ACHN (cell line): ENCODE results near the gene DIP2C.
"Not testable (repeated sequence)": the region's sequence is repeated elsewhere in the genome, so short reads cannot be mapped to it uniquely, and the experiment has no call there.

Source experiments
- DNase-seq: peaks from one replicate; pipeline ENCODE4 v3.0.0-alpha.2; 2015
- in situ Hi-C: cut with HindIII; loops from 2 replicates; pipeline ENCODE4 v1.10.0; 2017; ENCODE audit warnings: low sequenced_read_pairs, low pct_ligation_motif_present, low pct_unique_long_range_greater_than_20kb

The DIP2C gene

GRCh38 chr10:449331-449730 is 240.1 kb downstream of the DIP2C start:
- DNase-seq, in situ Hi-C loops: not testable (repeated sequence)

GRCh38 chr10:443459-443858 is 246.0 kb downstream of the DIP2C start:
- in situ Hi-C loops, result no loop called here
- DNase-seq, result no peak

GRCh38 chr10:442209-442608 is 247.3 kb downstream of the DIP2C start:
- in situ Hi-C loops, result no loop called here
- DNase-seq, result no peak

GRCh38 chr10:441659-442058 is 247.8 kb downstream of the DIP2C start:
- in situ Hi-C loops, result no loop called here
- no peak for DNase-seq

- in situ Hi-C loops, result no loop called here
Measured at GRCh38 chr10:440127-440526, 249.3 kb downstream of the DIP2C start.

GRCh38 chr10:437698-438490 is 251.6 kb downstream of the DIP2C start:
- in situ Hi-C loops, result no loop called here
- DNase-seq, result no peak

More at GRCh38 chr10:440127-440526, 249.3 kb downstream of the DIP2C start:
- DNase-seq, result no peak

- in situ Hi-C loops, result no loop called here
- no peak for DNase-seq
Measured at GRCh38 chr10:436911-437665, 252.4 kb downstream of the DIP2C start.

GRCh38 chr10:436013-436697 is 253.3 kb downstream of the DIP2C start:
- in situ Hi-C loops, result no loop called here
- no peak for DNase-seq

GRCh38 chr10:435397-435796 is 254.1 kb downstream of the DIP2C start:
- no peak for DNase-seq
- in situ Hi-C loops, result no loop called here

GRCh38 chr10:429696-430095 is 259.8 kb downstream of the DIP2C start:
- DNase-seq, result no peak
- in situ Hi-C loops, result no loop called here

- DNase-seq, result no peak
- in situ Hi-C loops, result no loop called here
Measured at GRCh38 chr10:427761-428519, 261.5 kb downstream of the DIP2C start.

GRCh38 chr10:425365-425764 is 264.1 kb downstream of the DIP2C start:
- DNase-seq, in situ Hi-C loops: not testable (repeated sequence)

GRCh38 chr10:424724-425123 is 264.7 kb downstream of the DIP2C start:
- in situ Hi-C loops, DNase-seq: not testable (repeated sequence)

GRCh38 chr10:423178-423577 is 266.3 kb downstream of the DIP2C start:
- in situ Hi-C loops, result no loop called here
- no peak for DNase-seq

- no peak for DNase-seq
- in situ Hi-C loops, result no loop called here
Measured at GRCh38 chr10:422675-423074, 266.8 kb downstream of the DIP2C start.

GRCh38 chr10:422241-422640 is 267.2 kb downstream of the DIP2C start:
- DNase-seq, result no peak
- in situ Hi-C loops, result no loop called here

- no peak for DNase-seq
- in situ Hi-C loops, result no loop called here
Measured at GRCh38 chr10:421170-421569, 268.3 kb downstream of the DIP2C start.

- in situ Hi-C loops, result no loop called here
Measured at GRCh38 chr10:420154-421121, 269.0 kb downstream of the DIP2C start.

More at GRCh38 chr10:420154-421121, 269.0 kb downstream of the DIP2C start:
- no peak for DNase-seq
